GM18951 (cell line): ENCODE measurements around the gene CCDC27.

ENCODE experiments used
- POLR2A ChIP-seq: IDR thresholded peaks from 4 replicates; pipeline ENCODE4 v1.6.1; 2011; ENCODE audit warnings: mild to moderate bottlenecking; ENCODE audit not compliant: insufficient read length, insufficient read depth; ENCODE audit errors: extremely low read depth
- in situ Hi-C: fragments of 300-500 bp; cut with MboI; formaldehyde crosslinking; loops from one replicate; pipeline ENCODE4 v1.12.0; 2022; ENCODE audit warnings: low sequenced_read_pairs, mixed read lengths, inconsistent platforms; ENCODE audit not compliant: unreplicated experiment

The CCDC27 gene

GRCh38 chr1:3775490-3776230, 23.4 kb downstream of the CCDC27 start:
- in situ Hi-C loops: no loop called here
- no peak for TF ChIP-seq POLR2A

- no peak for TF ChIP-seq POLR2A
- in situ Hi-C loops: no loop called here
These were observed 24.1 kb downstream of the CCDC27 start for GRCh38 chr1:3776231-3776961.

- TF ChIP-seq POLR2A: no peak
- in situ Hi-C loops: no loop called here
These were observed 24.9 kb downstream of the CCDC27 start for GRCh38 chr1:3777078-3777547.

- in situ Hi-C loops: no loop called here
- TF ChIP-seq POLR2A: no peak
These were observed 25.7 kb downstream of the CCDC27 start for GRCh38 chr1:3777647-3778589.

- no peak for TF ChIP-seq POLR2A
- in situ Hi-C loops: no loop called here
These were observed 26.5 kb downstream of the CCDC27 start for GRCh38 chr1:3778590-3779264.

GRCh38 chr1:3779265-3779911, 27.1 kb downstream of the CCDC27 start:
- no peak for TF ChIP-seq POLR2A
- in situ Hi-C loops: no loop called here

GRCh38 chr1:3779912-3780416, 27.7 kb downstream of the CCDC27 start:
- TF ChIP-seq POLR2A: no peak
- in situ Hi-C loops: no loop called here

GRCh38 chr1:3780901-3781300, 28.7 kb downstream of the CCDC27 start:
- in situ Hi-C loops: no loop called here
- no peak for TF ChIP-seq POLR2A

GRCh38 chr1:3783651-3784474, 31.6 kb downstream of the CCDC27 start:
- no peak for TF ChIP-seq POLR2A
- in situ Hi-C loops: no loop called here

- in situ Hi-C loops: no loop called here
- TF ChIP-seq POLR2A: no peak
These were observed 32.8 kb downstream of the CCDC27 start for GRCh38 chr1:3785045-3785444.

GRCh38 chr1:3785456-3786157, 33.4 kb downstream of the CCDC27 start:
- in situ Hi-C loops: no loop called here
- no peak for TF ChIP-seq POLR2A
